ENCODE results near the gene SLC35F6.
"Not testable (repeated sequence)": the region's sequence is repeated elsewhere in the genome, so short reads cannot be mapped to it uniquely, and the experiment has no call there.

SLC35F6 gene

DNA sequence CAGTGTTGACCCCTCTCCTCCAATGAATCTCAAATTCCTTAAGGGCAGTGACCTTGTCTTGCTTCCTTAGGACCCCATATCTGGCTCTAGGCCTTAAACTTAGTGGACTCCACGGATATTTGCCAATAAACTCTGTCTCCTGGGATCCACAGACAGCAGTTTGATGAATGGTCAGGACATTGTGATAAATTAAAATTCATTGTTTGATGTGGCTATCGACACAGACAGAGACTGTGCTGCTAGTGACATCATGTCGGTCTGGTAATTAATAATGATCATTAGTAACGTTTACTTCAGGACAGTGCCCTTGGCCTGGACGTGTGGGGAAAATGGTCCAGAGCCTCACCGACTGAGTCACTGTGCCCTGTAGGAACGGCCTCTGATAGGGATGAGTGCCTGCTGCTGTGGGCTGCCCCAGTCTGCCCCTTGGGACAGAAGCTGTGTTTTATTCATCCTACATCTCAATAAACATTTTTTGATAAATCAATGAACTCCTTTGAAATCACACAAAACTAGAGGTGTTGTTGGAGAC, 5.2 kb upstream of the SLC35F6 start:
- no peak for DNase-seq

DNA sequence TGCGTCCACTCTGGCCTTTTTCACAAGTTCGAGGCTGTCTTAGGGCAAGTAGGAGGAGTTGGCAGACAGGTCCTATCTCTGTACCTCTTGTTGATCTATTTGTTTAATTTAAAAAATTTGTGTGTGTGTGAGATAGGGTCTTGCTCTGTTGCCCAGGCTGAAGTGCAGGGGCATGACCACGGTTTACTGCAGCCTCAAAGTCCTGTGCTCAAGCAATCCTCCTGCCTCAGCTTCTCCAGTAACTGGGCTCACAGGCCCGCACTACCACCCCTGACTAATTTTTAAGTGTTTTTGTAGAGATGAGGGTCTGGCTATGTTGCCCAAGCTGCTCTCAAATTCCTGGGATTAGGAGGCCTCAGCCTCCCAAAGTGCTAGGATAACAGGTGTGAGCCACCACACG, 4.2 kb upstream of the SLC35F6 start:
- no peak for DNase-seq

DNA sequence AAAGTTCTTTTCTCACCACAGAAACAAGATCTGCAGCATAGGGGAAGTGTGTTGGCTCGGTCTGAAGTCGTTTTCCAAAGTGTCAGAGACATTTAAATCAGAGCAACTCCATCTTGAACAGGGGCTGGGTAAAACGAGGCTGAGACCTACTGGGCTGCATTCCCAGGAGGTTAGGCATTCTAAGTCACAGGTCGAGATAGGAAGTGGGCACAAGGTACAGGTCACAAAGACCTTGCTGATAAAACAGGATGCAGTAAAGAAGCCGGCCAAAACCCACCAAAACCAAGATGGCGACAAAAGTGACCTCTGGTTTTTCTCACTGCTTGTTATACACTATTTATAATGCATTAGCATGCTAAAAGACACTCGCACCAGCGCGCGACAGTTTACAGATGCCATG, 3.1 kb upstream of the SLC35F6 start:
- DNase-seq, result not testable (repeated sequence)

- no peak for DNase-seq
Observed at GRCh38 chr2:26763019-26763418, 1.1 kb upstream of the SLC35F6 start.

DNA sequence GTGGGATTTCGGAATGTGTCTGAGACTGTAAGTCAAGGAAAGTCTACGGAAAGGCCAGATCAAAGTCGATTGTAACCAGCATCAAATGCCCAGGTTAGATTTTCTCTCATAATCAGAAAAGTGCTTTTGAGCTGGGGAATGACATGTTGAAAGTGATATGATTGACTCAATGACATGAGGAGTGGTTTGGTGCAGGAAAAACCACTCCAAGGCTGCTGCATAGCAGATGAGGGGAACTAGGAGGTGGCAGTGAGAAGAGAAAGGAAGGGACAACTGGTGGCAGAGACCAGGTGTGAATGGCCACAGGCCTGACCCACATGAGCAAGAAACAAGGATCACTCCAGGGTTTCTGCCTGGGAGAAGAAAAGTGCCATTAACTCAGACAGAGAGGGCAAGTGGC, 822 bp downstream of the SLC35F6 start:
- DNase-seq, result no peak

DNA sequence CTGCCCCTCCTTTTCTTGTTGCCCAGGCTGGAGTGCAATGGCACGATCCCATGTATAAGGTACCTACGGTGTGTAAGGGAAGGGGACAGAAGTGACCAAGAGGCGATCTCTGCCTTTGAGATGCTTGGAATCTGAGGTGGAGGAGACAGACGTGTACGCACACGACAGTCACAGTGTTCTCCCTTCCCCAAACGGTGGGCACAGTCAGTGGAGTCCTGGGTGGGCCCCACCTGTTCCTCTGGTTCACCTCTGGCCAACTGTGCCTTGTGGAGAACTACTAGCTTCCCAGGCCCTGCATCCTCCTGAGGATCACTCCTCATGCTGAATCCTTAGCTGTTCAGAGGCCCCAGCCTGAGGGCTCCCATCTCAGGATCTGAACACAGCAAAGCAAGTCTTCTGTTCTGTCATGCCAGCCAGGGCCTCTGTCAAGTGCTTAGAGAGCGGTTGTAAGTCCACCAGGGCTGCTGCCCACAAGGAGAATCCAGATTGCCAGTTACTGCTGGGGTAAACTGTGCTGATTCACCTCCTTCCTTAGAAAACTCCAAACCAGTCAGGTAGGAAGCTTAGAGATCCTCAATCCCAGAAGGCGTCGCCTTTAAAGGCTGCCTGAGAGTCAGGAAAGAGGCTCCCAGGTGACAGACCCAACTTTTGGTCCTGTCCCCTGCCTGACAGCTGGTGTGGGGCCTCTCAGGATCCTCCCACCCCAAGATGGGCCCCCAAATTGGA, 1.6 kb downstream of the SLC35F6 start:
- DNase-seq, result no peak

DNA sequence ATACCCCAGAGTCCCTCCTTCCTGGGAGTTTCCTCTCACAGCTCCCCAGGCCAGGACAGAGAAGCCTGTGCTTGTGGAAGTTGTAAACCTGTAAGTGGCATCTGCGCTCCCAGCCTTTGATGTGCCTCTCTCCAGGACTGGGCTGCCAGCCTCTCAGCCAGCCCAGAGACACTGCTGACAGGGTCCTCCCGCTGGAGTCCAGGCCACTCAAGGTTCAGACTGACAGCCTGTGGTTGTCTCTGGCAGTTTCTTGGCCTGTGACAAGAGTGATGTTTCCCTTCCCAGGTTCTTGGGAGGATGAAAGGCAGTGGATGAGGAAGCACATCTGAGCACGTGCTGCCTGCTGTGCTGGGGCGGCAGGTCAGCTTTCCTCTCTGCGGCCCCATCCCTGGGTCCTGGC, 3.0 kb downstream of the SLC35F6 start:
- no peak for DNase-seq

DNA sequence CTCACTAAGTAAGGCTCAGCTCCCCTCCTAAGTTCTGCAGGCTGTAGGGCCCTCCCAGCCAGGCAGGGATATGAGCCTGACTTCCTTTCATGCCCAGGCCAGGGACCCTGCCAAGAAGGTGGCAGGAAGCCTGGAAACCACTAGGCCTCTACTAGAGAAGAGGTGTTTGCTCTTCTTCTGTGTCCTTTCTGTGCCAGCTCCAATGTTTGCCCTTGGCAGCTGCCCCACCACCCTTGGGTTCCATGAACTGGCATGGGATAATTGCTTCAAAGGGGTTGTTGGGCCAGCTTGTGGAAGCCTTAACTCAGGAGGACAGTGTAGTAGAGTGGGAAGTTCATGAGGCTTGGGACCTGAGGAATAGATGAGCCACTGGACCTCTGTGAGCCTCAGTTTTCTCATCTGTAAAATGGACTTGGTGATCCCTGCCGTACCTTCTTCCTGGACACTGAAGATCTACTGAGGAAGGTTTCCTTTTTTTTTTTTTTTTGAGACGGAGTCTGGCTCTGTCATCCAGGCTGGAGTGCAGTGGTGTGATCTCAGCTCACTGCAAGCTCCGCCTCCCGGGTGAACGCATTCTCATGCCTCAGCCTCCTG, 3.9 kb downstream of the SLC35F6 start:
- DNase-seq, result no peak

DNA sequence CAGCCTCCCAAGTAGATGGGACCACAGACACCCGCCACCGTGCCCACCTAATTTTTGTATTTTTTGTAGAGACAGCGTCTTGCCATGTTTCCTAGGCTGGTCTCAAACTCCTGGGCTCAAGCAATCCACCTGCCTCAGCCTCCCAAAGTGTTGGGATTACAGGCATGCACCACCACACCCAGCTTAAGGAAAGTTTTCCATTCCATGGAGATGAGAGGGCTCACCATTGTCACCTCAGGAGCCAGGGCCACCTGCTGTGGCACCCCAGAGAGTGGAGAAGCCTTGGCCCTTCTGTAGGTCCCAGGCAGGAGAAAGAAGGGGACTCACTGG, 4.6 kb downstream of the SLC35F6 start:
- DNase-seq, result no peak

DNA sequence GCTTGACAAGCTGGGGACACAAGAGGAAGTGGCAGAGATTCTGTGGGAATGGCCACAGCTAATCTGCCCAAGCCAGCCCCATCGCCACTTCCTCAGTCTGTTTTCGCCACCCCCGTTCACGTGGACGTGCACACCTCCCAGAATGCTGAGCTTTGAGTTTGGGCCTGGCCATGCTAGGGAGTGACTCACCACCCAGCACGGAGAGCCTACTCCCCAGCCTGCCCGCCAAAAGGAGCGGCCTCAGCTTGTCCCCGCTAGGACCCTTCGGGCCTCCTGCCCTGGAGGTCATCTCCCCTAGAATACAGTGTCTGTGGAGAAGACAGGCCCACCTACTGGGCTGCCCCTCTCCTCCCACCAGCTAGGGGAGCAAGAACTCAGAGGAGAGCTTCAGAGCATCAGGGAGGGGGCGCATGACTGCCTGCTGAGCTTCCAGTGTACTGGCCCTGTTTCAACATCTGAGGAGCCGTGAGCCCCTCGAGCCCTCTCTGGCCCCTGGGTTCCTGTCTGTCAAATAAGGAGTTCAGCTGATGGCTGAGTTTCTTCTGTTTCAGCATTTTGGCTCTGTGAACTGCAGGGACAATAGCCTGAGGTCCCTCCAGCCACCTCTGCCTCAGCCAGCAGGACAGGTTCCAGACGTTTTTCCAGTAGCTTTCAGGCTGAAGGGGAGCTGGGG, 5.1 kb downstream of the SLC35F6 start:
- peak; percentile 25 for DNase-seq

DNA sequence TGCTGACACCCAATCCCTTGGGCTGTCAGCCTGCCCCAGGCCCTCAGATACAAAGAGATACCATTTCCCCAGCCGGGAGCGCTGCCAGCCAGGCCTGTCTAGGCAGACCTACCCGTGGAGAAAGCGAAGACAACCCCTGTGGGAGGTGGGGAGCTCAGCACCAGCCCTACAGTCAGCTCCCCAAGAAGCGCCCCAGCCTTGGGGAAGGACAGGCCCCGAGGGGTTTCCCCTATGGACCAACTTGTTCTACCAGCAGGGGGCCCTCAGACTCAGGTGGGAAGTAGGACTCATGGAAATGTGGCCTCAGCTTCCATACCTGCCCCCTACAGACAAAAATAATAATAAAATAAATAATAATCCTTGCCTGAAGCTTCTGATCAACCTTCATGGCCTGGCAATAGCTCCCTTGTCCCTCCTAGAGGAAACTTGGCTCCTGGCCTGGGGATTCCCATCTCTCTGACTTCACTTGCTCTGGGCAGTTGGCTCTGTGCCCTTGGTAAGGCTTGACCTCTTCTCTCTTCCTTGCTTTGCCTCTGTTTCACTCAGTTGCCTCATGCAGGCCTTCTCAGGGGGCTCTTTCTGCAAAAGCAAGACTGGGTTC, 7.0 kb downstream of the SLC35F6 start:
- peak; percentile 24 for DNase-seq

DNA sequence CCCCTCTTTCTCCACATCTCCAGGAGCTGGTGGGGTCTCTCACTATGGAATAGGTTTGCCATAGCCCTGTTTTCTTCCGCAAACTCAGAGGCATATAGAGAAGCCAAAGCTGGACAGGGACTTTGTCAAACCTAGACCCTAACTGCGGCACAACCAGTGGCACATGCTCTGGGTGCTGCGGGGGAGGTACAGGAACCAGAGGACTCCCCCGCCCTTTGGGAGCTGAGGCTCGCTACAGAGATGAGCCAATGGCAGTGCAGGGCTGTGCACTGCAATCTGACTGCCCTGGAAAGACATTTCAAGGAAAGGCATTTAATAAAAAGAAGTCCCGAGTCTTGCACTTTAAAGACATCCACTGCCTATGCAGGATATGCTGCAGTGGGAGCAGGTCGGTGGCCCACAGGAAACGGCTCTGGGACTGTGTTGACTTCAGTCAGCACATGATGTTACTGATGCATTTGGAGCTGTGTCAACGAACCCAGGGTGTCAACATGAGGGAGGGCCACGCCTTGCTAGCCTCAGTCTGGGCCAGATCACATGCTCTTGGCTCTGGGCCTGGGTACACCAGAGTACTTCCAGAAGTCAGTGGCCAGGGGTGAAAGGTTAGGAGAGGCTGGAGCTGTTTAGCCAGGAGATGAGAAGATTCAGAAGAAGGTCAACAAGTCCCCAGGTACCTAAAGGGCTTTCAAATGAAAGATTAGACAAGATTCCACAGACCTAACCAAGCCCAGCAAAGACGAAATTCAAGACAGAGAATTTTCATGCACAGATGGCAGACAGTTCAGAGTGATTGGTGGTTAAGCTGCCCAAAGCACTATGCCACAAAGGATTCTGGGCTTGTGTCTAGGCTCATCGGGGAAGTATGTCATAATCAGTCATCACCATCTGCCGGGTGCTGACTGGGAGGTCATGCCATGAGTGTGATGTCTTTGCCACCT, 8.2 kb downstream of the SLC35F6 start:
- no peak for DNase-seq

DNA sequence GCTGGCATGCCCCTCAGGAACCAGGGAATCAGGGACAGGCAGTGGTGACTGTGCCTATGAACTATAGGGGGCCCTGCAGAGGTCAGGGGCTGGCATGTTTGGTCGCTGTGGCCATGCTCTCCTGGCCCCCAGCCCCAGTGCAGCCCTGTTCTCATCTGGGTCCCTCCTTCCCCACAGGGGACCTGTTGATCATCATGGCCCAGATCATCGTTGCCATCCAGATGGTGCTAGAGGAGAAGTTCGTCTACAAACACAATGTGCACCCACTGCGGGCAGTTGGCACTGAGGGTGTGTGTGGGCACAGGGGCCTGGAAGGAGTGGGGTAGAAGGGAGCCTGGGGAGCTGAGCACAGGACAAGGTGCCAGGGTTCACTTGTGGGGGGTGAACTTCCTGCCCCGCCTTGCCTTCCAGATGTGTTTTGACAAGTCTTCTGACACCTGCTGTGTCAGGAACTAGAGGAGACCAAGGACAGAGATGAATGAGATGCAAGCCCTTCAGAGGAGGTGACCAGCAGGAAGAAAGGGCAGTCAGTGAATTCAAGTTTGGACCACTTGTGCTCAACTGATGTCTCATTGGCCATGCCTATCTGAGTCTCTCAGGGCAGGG, 12.2 kb downstream of the SLC35F6 start:
- no peak for DNase-seq

- no peak for DNase-seq
Observed at GRCh38 chr2:26778098-26778497, 14.0 kb downstream of the SLC35F6 start.

DNA sequence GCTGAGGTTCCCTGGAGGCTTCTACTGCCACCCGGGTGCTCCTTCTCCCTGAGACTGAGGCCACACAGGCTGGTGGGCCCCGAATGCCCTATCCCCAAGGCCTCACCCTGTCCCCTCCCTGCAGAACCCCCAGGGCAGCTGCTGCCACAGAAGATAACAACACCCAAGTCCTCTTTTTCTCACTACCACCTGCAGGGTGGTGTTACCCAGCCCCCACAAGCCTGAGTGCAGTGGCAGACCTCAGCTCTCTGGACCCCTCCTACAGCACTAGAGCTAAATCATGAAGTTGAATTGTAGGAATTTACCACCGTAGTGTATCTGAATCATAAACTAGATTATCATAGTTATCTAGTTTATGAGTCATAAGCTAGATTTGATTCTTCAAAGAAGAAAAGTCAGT, 14.4 kb downstream of the SLC35F6 start:
- DNase-seq, result no peak

GRCh38 chr2:26780203-26780760, 16.2 kb downstream of the SLC35F6 start:
- DNase-seq, result no peak

DNA sequence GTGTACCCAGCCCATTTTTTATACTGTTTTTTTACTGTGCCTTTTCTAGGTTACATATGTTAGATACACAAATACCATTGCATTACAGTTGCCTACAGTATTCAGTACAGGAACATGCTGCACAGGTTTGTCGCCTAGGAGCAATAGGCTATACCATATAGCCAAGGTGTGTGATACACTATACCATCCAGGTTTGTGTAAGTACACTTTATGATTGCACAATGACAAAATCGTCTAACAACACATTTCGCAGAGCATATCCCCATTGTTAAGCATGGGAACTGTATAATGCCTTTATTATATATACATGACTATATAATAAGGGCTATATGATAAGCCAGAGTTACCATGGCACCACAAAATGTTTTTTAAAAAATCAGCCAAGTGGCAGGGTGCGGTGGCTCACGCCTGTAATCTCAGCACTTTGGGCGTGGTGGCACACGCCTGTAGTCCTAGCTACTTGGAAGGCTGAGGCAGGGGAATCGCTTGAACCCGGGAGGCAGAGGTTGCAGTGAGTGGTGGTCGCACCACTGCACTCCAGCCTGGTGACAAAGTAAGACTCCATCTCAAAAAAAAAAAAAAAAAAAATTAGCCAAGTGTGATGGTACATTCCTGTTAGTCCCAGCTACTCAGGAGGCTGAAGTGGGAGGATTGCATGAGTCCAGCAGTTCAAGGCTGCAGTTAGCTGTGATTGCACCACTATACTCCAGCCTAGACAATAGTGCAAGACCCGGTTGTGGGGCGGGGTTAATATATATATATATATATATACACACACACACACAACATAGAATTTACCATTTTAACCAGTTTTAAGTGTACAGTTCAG, 19.0 kb downstream of the SLC35F6 start:
- DNase-seq, result no peak

GRCh38 chr2:26784570-26785234, 20.6 kb downstream of the SLC35F6 start:
- DNase-seq, result no peak

GRCh38 chr2:26785431-26786206, 21.5 kb downstream of the SLC35F6 start, which contains the start of gene CENPA:
Gene CENPA (plus strand): TSS chr2:26786056. CDS start chr2:26786197, 141 bp downstream.
- DNase-seq, result peak; percentile 96
